Peyer's patch (tissue), 4 donors: Measurements from ENCODE around the gene SLC22A31. TPM values are rescaled to one million over a fixed set of nuclear protein-coding genes. Genes with fewer than 3 reads are reported as not detected.

Source experiments
- DNase-seq, 3 donors: peaks; one replicate each; pipeline ENCODE4 v3.0.0-alpha.2; 2017 to 2019
- H3K27ac ChIP-seq, 4 donors: fragments of 200-600 bp; sonication (generic); one replicate each; pipeline ENCODE4 v1.5.1; 2016 to 2019
- H3K27me3 ChIP-seq, 2 donors: fragments of 200-600 bp; sonication (generic); one replicate each; pipeline ENCODE4 v1.5.1; 2019
- H3K36me3 ChIP-seq, 3 donors: fragments of 200-600 bp; sonication (generic); one replicate each; pipeline ENCODE4 v1.5.1; 2016 to 2019
- H3K4me1 ChIP-seq, 4 donors: fragments of 200-600 bp; sonication (generic); one replicate each; pipeline ENCODE4 v1.5.1; 2016 to 2019
- H3K4me3 ChIP-seq, 4 donors: fragments of 200-600 bp; sonication (generic); 1 replicate in 3 of 4; 2 replicates in 1 of 4; pipeline ENCODE4 v1.5.1; 2016 to 2019; ENCODE audit warnings: mild to moderate bottlenecking in 1 of 4
- H3K9me3 ChIP-seq, 4 donors: fragments of 200-600 bp; sonication (generic); one replicate each; pipeline ENCODE4 v1.5.1; 2016 to 2019; ENCODE audit warnings: mild to moderate bottlenecking in 1 of 4
- POLR2A ChIP-seq, 2 donors: fragments of 450-650 bp; IDR thresholded peaks; one replicate each; pipeline ENCODE4 v1.5.1; 2017; ENCODE audit warnings: antibody characterized with exemption in 2 of 2, mild to moderate bottlenecking in 2 of 2, moderate library complexity in 2 of 2
- total RNA-seq, 4 donors: library from RNA; depleted of rRNA; stranded (reverse); fragments of >200 nt; gene quantifications; one replicate each; pipeline ENCODE4 v1.1.0, GENCODE V29; 2016
- TF ChIP-seq, protein P1 (sequence below), 6 experiments: fragments of 450-650 bp in 4 of 6; fragments of 200-600 bp in 2 of 6; sonication (generic) in 1 of 6; IDR thresholded peaks; one replicate each; pipeline ENCODE4 v1.5.1; 2017 to 2019; ENCODE audit warnings: antibody characterized with exemption in 6 of 6, mild to moderate bottlenecking in 3 of 6, moderate library complexity in 1 of 6

The SLC22A31 gene
- total RNA-seq, 4 donors from 2014 or later = 0.53 to 0.67 TPM; not detected in 2

DNA sequence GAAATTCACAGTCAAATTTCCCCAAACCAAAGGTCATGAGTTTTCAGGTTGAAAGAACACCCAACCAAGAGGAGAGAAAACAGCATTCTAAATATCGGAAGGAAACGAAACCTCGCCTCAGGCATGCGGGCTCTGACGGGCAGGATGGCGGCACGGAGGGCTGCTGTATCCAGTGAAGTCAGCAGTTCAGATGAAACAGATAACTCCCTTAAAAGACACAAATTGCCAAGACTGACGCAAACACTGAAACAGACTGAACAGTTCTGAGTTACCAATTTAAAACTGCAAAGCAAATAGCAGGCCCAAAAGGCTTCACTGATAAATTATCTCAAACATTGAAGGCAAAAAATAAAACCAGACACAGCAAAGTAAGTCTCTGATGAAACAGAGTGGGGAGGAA is 49.4 kb downstream of the SLC22A31 start:
- DNase-seq = no peak
- Histone ChIP-seq H3K9me3 (no peaks in the 10 kb centered on the region), H3K27ac (no peak overlapping the region), H3K4me3 (no peak overlapping the region), H3K36me3 (peaks cover 0 to 57% (median 0%) of the 10 kb centered on the region in 3 donors), H3K27me3 (no peaks in the 10 kb centered on the region), H3K4me1 (peaks cover 0 to 11% (median 5%) of the 10 kb centered on the region in 4 donors)
- TF ChIP-seq POLR2A (IDR thresholded peaks at IDR 0.05) = no peak
- TF ChIP-seq, protein P1, sequence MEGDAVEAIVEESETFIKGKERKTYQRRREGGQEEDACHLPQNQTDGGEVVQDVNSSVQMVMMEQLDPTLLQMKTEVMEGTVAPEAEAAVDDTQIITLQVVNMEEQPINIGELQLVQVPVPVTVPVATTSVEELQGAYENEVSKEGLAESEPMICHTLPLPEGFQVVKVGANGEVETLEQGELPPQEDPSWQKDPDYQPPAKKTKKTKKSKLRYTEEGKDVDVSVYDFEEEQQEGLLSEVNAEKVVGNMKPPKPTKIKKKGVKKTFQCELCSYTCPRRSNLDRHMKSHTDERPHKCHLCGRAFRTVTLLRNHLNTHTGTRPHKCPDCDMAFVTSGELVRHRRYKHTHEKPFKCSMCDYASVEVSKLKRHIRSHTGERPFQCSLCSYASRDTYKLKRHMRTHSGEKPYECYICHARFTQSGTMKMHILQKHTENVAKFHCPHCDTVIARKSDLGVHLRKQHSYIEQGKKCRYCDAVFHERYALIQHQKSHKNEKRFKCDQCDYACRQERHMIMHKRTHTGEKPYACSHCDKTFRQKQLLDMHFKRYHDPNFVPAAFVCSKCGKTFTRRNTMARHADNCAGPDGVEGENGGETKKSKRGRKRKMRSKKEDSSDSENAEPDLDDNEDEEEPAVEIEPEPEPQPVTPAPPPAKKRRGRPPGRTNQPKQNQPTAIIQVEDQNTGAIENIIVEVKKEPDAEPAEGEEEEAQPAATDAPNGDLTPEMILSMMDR (IDR thresholded peaks at IDR 0.05) = no peak

DNA sequence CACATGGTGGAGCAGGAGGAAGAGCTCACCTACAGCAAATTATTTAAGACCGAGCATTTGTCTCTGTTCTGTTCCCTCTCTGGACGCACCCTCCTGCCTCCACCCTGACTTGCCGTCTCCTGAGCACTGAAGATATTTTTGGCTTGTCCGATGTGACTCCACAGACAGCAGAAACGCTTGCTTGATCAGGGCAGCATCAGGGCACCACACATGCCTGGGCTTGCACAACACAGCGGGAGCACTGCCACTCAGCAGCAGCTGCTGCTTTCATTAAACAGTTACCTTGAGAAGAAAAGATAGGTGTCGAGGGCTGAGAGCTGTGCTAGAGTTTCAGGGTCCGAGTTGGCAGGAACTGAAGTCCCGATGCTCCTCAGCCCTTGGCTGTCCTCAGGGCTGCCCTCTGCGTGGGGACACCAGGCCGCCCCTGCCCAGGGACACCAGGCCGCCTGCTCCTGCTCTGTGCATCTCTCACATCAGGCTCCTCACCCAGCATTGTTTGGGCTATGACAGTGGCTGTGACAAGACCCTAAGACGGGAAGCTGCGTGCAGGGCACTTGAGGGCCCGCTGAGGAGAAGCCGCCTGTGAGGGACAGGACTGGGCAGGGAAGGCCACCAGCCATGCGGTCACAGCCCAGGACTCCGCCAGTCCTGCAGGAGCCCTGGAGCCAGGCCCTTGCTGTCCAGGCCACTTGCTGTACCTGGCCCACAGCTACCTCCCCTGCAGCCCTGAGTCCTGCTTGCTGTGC is 50.1 kb downstream of the SLC22A31 start:
- H3K4me1 ChIP-seq = peaks cover 0 to 9% (median 3%) of the 10 kb centered on the region in 4 donors
- no peak overlapping the region for H3K27ac ChIP-seq
- no peak overlapping the region for H3K4me3 ChIP-seq
- H3K36me3 ChIP-seq = peaks cover 0 to 65% (median 0%) of the 10 kb centered on the region in 3 donors
- TF ChIP-seq POLR2A (IDR thresholded peaks at IDR 0.05) = no peak
- TF ChIP-seq, protein P1 (IDR thresholded peaks at IDR 0.05) = no peak
- no peaks in the 10 kb centered on the region for H3K27me3 ChIP-seq
- DNase-seq = peak in 1 of 3 donors; percentile 37
- H3K9me3 ChIP-seq = no peaks in the 10 kb centered on the region

DNA sequence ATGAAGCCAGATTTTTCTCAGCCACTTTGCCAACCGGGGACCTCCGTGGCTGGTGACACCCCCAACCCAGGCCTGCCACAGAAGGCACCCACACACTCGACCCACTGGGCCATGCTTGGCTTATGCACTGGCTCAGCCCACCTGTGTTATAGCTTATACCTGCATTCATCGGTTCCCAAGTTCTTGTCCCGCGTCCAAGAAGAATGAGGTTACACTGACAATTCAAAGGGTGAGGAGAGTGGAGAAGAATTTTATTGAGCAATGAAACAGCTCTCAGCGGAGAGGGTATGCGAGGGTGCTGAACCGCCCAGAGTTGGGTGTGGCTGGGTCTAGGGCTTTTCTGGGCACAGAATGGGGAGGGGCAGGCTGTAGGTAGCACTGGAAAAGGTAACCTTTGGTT is 51.0 kb downstream of the SLC22A31 start:
- TF ChIP-seq POLR2A (IDR thresholded peaks at IDR 0.05) = no peak
- TF ChIP-seq, protein P1 (IDR thresholded peaks at IDR 0.05) = no peak
- peak in 1 of 3 donors; percentile 18 for DNase-seq
- Histone ChIP-seq H3K27me3 (no peaks in the 10 kb centered on the region), H3K36me3 (peaks cover 0 to 73% (median 0%) of the 10 kb centered on the region in 3 donors), H3K27ac (no peak overlapping the region), H3K4me1 (no peaks in the 10 kb centered on the region), H3K9me3 (no peaks in the 10 kb centered on the region), H3K4me3 (no peak overlapping the region)

DNA sequence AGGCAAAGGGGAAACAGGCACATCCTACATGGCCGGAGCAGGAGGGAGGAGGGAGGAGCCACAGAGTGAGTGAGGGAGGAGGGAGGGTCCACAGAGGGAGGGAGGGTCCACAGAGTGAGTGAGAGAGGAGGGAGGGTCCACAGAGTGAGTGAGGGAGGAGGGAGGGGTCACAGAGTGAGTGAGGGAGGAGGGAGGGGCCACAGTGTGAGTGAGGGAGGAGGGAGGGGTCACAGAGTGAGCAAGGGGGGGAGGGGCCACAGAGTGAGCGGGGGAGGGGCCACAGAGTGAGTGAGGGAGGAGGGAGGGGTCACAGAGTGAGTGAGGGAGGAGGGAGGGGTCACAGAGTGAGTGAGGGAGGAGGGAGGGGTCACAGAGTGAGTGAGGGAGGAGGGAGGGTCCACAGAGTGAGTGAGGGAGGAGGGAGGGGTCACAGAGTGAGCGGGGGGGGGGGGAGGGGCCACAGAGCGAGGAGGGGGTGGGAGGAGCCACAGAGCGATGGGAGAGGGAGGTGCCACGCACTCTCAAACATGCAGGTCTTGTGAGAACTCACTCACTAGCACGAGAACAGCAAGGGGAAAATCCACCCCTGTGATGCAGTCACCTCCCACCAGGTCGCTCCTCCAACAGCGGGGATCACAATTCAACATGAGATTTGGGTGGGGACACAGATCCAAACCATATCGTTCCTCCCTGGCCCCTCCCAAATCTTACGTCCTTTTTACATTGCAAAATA is 53.1 kb downstream of the SLC22A31 start:
- H3K27ac ChIP-seq = no peak overlapping the region
- no peak for TF ChIP-seq POLR2A (IDR thresholded peaks at IDR 0.05)
- TF ChIP-seq, protein P1 (IDR thresholded peaks at IDR 0.05) = no peak
- no peak overlapping the region for H3K4me3 ChIP-seq
- no peaks in the 10 kb centered on the region for H3K27me3 ChIP-seq
- H3K9me3 ChIP-seq = peaks cover 0 to 2% (median 0%) of the 10 kb centered on the region in 4 donors
- H3K36me3 ChIP-seq = peaks cover 0 to 84% (median 0%) of the 10 kb centered on the region in 3 donors
- DNase-seq = peak in 1 of 3 donors; percentile 37
- H3K4me1 ChIP-seq = no peaks in the 10 kb centered on the region

DNA sequence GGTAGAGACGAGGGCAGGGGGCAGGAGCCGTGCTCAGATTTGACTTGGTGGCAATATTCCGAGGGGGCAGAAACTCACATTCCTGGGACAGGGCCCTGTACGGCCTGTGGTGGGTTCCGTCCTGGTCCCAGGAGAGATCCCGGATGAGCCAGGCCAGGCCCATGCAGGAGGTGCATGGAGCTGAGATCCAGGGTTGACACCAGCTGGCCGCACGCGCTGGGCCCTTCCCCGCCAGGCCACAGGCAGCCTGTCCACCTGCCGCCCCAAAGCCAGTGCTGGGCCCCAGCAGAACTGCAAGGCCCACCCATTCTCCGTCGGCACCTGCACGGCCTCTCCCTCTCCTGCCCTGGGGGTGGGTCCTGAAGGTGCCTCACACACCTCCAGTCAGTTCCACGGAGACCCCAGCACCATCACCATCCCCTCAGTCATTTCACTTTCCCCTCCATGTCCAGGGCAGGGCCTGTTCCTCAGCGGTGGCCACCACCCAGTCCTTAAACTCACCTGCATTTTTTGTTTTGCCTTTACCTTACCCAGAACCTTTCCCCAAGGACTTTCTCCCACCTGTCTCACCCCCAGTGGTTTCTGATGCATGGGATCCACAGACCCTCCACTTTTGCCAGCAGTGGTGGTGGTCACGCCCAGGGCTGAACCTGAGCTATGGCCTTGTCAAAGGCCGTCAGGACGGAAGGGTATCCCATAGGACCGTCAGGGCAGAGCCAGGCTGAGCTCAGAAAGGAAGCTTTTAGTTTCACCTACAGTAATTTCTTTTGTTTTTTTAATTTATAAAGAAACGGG is 53.9 kb downstream of the SLC22A31 start:
- H3K27me3 ChIP-seq = no peaks in the 10 kb centered on the region
- DNase-seq = peak in 1 of 3 donors; percentile 22
- H3K4me1 ChIP-seq = no peaks in the 10 kb centered on the region
- H3K4me3 ChIP-seq = no peak overlapping the region
- H3K27ac ChIP-seq = no peak overlapping the region
- H3K9me3 ChIP-seq = peaks cover 0 to 6% (median 0%) of the 10 kb centered on the region in 4 donors
- peaks cover 0 to 85% (median 0%) of the 10 kb centered on the region in 3 donors for H3K36me3 ChIP-seq
- TF ChIP-seq, protein P1 (IDR thresholded peaks at IDR 0.05) = no peak
